MM.1S (cell line): ENCODE measurements around the gene F5.

Experiments used
- DNase-seq: peaks from one replicate; pipeline ENCODE4 v3.0.0-alpha.2; 2015
- H2AFZ ChIP-seq: fragments of 300-600 bp; sonication (generic); 2 replicates; pipeline ENCODE4 v1.6.0; 2016; ENCODE audit warnings: antibody characterized with exemption, low read length
- H3F3A ChIP-seq: fragments of 300-600 bp; sonication (generic); 2 replicates; pipeline ENCODE4 v1.6.1; 2016; ENCODE audit warnings: mild to moderate bottlenecking, antibody characterized with exemption, low read length, moderate library complexity, mixed read lengths; ENCODE audit not compliant: insufficient read depth
- H3K27ac ChIP-seq: fragments of 300-600 bp; sonication (generic); 2 replicates; pipeline ENCODE4 v1.5.1; 2016; ENCODE audit warnings: mild to moderate bottlenecking, low read length
- H3K27me3 ChIP-seq: fragments of 300-600 bp; sonication (generic); replicated peaks from 2 replicates; pipeline ENCODE4 v1.6.0; 2016; ENCODE audit warnings: low read length; ENCODE audit not compliant: insufficient read depth
- H3K36me3 ChIP-seq: fragments of 300-600 bp; sonication (generic); replicated peaks from 2 replicates; pipeline ENCODE4 v1.6.1; 2016; ENCODE audit warnings: mild to moderate bottlenecking, low read length, mixed read lengths; ENCODE audit not compliant: insufficient read depth
- H3K4me1 ChIP-seq: fragments of 300-600 bp; sonication (generic); 2 replicates; pipeline ENCODE4 v1.6.1; 2016; ENCODE audit warnings: low read length, mixed read lengths
- H3K4me2 ChIP-seq: fragments of 300-600 bp; sonication (generic); 2 replicates; pipeline ENCODE4 v1.6.0; 2016; ENCODE audit warnings: low read depth, low read length
- H3K4me3 ChIP-seq: fragments of 300-600 bp; sonication (generic); 2 replicates; pipeline ENCODE4 v1.5.1; 2016; ENCODE audit warnings: low read length, mixed read lengths
- H3K79me2 ChIP-seq: fragments of 300-600 bp; sonication (generic); 2 replicates; pipeline ENCODE4 v1.6.1; 2016; ENCODE audit warnings: mixed run types, low read length, mixed read lengths
- H3K9ac ChIP-seq: fragments of 300-600 bp; sonication (generic); 2 replicates; pipeline ENCODE4 v1.6.1; 2016; ENCODE audit warnings: low read length, mixed read lengths
- H3K9me2 ChIP-seq: fragments of 300-600 bp; sonication (generic); replicated peaks from 2 replicates; pipeline ENCODE4 v1.6.1; 2016; ENCODE audit warnings: mild to moderate bottlenecking, low read length, mixed read lengths; ENCODE audit not compliant: insufficient read depth
- H3K9me3 ChIP-seq: fragments of 300-600 bp; sonication (generic); replicated peaks from 2 replicates; pipeline ENCODE4 v1.6.1; 2016; ENCODE audit warnings: mild to moderate bottlenecking, low read length, mixed read lengths; ENCODE audit not compliant: insufficient read depth
- H4K20me1 ChIP-seq: fragments of 300-600 bp; sonication (generic); 2 replicates; pipeline ENCODE4 v1.6.1; 2016; ENCODE audit warnings: mild to moderate bottlenecking, low read length, moderate library complexity, mixed read lengths; ENCODE audit not compliant: insufficient read depth
- EZH2 ChIP-seq: fragments of 300-600 bp; sonication (generic); optimal IDR thresholded peaks from 2 replicates; pipeline ENCODE3; 2017; ENCODE audit warnings: low read depth, mild to moderate bottlenecking, antibody characterized with exemption, low read length, mixed read lengths
- EZH2phosphoT487 ChIP-seq: fragments of 300-600 bp; sonication (generic); IDR thresholded peaks from 2 replicates; pipeline ENCODE4 v1.6.1; 2018; ENCODE audit warnings: antibody characterized with exemption, low read length
- TF ChIP-seq, protein P1 (sequence below): fragments of 300-600 bp; sonication (generic); IDR thresholded peaks from 2 replicates; pipeline ENCODE4 v1.5.1; 2016; ENCODE audit warnings: antibody characterized with exemption, low read length, mixed read lengths

The F5 gene

GRCh38 chr1:169561692-169562091 is 24.6 kb downstream of the F5 start:
- Histone ChIP-seq H3K4me2 (no peak overlapping the region), H3K9me3 (no peaks in the 10 kb centered on the region), H2AFZ (no peak overlapping the region), H3K9ac (no peak overlapping the region), H3K36me3 (no peaks in the 10 kb centered on the region), H4K20me1 (no peaks in the 10 kb centered on the region), H3K4me3 (no peak overlapping the region), H3K27ac (no peak overlapping the region), H3K79me2 (no peaks in the 10 kb centered on the region), H3K4me1 (no peaks in the 10 kb centered on the region), H3F3A (no peaks in the 10 kb centered on the region), H3K9me2 (no peaks in the 10 kb centered on the region), H3K27me3 (no peaks in the 10 kb centered on the region)
- no peak for DNase-seq
- TF ChIP-seq, protein P1, sequence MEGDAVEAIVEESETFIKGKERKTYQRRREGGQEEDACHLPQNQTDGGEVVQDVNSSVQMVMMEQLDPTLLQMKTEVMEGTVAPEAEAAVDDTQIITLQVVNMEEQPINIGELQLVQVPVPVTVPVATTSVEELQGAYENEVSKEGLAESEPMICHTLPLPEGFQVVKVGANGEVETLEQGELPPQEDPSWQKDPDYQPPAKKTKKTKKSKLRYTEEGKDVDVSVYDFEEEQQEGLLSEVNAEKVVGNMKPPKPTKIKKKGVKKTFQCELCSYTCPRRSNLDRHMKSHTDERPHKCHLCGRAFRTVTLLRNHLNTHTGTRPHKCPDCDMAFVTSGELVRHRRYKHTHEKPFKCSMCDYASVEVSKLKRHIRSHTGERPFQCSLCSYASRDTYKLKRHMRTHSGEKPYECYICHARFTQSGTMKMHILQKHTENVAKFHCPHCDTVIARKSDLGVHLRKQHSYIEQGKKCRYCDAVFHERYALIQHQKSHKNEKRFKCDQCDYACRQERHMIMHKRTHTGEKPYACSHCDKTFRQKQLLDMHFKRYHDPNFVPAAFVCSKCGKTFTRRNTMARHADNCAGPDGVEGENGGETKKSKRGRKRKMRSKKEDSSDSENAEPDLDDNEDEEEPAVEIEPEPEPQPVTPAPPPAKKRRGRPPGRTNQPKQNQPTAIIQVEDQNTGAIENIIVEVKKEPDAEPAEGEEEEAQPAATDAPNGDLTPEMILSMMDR: no peak
- no peak for TF ChIP-seq EZH2phosphoT487

DNA sequence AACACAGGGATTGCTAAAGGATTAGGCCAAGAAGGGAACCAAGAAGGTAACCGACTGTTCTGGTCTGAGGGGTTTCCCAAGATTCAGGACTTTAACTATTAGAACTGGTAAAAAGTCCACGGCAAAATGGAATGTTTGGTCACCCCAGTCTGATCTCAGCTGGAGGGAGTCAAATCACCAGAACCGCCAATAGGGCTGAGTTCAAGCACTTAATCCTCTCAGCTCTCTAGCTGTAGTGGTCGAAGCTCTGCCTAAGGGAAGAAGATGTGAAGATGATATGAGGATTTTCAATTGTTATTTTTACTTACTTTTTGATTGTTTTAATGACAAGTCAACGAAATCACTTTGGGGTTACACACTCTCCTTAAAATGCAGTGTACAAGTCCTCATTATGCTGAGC is 29.1 kb downstream of the F5 start:
- no peaks in the 10 kb centered on the region for H3K4me1 ChIP-seq

GRCh38 chr1:169550294-169550693 is 36.0 kb downstream of the F5 start:
- TF ChIP-seq EZH2phosphoT487: no peak
- TF ChIP-seq, protein P1: peak; percentile 60
- no peaks in the 10 kb centered on the region for H3K9me2 ChIP-seq
- no peak overlapping the region for H3K27ac ChIP-seq
- no peaks in the 10 kb centered on the region for H3K27me3 ChIP-seq
- no peak overlapping the region for H2AFZ ChIP-seq
- no peaks in the 10 kb centered on the region for H3F3A ChIP-seq
- DNase-seq: peak; percentile 74
- H3K4me3 ChIP-seq: no peak overlapping the region
- no peak overlapping the region for H3K9ac ChIP-seq
- H3K4me2 ChIP-seq: no peak overlapping the region
- no peaks in the 10 kb centered on the region for H3K4me1 ChIP-seq
- no peaks in the 10 kb centered on the region for H3K36me3 ChIP-seq
- no peaks in the 10 kb centered on the region for H4K20me1 ChIP-seq
- H3K9me3 ChIP-seq: no peaks in the 10 kb centered on the region
- H3K79me2 ChIP-seq: no peaks in the 10 kb centered on the region

More for the DNA sequence above, 29.1 kb downstream of the F5 start:
- DNase-seq: no peak
- Histone ChIP-seq H3K9me2 (no peaks in the 10 kb centered on the region), H3K27me3 (no peaks in the 10 kb centered on the region), H3K27ac (no peak overlapping the region), H3K36me3 (no peaks in the 10 kb centered on the region), H3F3A (no peaks in the 10 kb centered on the region), H2AFZ (no peak overlapping the region), H4K20me1 (no peaks in the 10 kb centered on the region), H3K79me2 (no peaks in the 10 kb centered on the region), H3K9me3 (no peaks in the 10 kb centered on the region), H3K4me2 (no peak overlapping the region), H3K4me3 (no peak overlapping the region), H3K9ac (no peak overlapping the region)
- no peak for TF ChIP-seq EZH2phosphoT487
- no peak for TF ChIP-seq EZH2
- TF ChIP-seq, protein P1: no peak

DNA sequence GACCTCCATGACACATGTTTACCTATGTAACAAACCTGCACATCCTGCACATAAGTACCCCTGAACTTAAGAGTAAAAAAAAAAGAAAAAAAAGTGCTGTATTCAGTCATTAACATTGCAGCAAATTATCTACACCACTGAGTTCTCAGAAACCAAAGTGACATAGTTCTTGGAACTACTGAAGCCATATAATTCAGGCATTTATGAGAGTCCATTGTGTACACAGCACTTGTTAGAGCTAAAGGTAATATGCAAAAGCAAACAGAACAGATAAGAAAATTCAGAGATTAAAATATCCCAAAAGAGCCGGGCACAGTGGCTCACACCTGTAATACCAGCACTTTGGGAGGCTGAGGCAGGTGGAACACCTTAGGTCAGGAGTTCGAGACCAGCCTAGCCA is 38.0 kb downstream of the F5 start:
- no peaks in the 10 kb centered on the region for H3K79me2 ChIP-seq
- H3K9me2 ChIP-seq: no peaks in the 10 kb centered on the region
- no peaks in the 10 kb centered on the region for H3F3A ChIP-seq
- H3K4me3 ChIP-seq: no peak overlapping the region
- no peaks in the 10 kb centered on the region for H3K27me3 ChIP-seq
- no peaks in the 10 kb centered on the region for H3K36me3 ChIP-seq
- no peak overlapping the region for H3K27ac ChIP-seq
- H3K4me1 ChIP-seq: no peaks in the 10 kb centered on the region
- H3K9me3 ChIP-seq: no peaks in the 10 kb centered on the region
- DNase-seq: no peak
- no peak overlapping the region for H2AFZ ChIP-seq
- H3K9ac ChIP-seq: no peak overlapping the region
- no peaks in the 10 kb centered on the region for H4K20me1 ChIP-seq
- no peak overlapping the region for H3K4me2 ChIP-seq
- TF ChIP-seq EZH2: no peak
- TF ChIP-seq, protein P1: no peak
- TF ChIP-seq EZH2phosphoT487: no peak
